IPS-NIHi11 (cell line): ENCODE data around the gene NOTUM.
A peak's percentile ranks its signal among the peaks of the same experiment; 100 is the strongest.

Experiments
- DNase-seq: peaks from one replicate; pipeline ENCODE4 v3.0.0; 2012; ENCODE audit warnings: mixed read lengths, low spot score

Gene NOTUM

GRCh38 chr17:81909966-81910839 lies 50.8 kb downstream of the NOTUM start:
- peak; percentile 46 for DNase-seq

GRCh38 chr17:81909231-81909630 lies 51.8 kb downstream of the NOTUM start:
- no peak for DNase-seq

- no peak for DNase-seq
Measured at GRCh38 chr17:81908793-81909192, 52.2 kb downstream of the NOTUM start.

GRCh38 chr17:81907219-81908145 lies 53.5 kb downstream of the NOTUM start:
- no peak for DNase-seq

- no peak for DNase-seq
Measured at GRCh38 chr17:81906476-81907218, 54.3 kb downstream of the NOTUM start.

- DNase-seq = no peak
Measured at GRCh38 chr17:81905993-81906392, 55.0 kb downstream of the NOTUM start.

GRCh38 chr17:81905424-81905875 lies 55.5 kb downstream of the NOTUM start:
- DNase-seq = no peak

- no peak for DNase-seq
Measured at GRCh38 chr17:81904600-81905423, 56.2 kb downstream of the NOTUM start.

- no peak for DNase-seq
Measured at GRCh38 chr17:81903896-81904599, 56.9 kb downstream of the NOTUM start.

GRCh38 chr17:81903415-81903831 lies 57.6 kb downstream of the NOTUM start:
- no peak for DNase-seq

- peak; percentile 45 for DNase-seq
Measured at GRCh38 chr17:81902653-81903414, 58.2 kb downstream of the NOTUM start.
